Endothelial cell of umbilical vein (primary cell): ENCODE data around the gene PAXX. TPM values are rescaled to one million over a fixed set of nuclear protein-coding genes. Genes with fewer than 3 reads are reported as not detected.

Source experiments
- BruUV-seq: library from RNA; stranded (reverse); fragments of 400-500 nt; replicated peaks from 2 replicates; lab custom pipeline; 2021; lab: Mats Ljungman, UMichigan
- CTCF ChIA-PET: fragments of 300-600, 350-600 bp; sonication (Branson Sonifier 250); formaldehyde crosslinking; loops from one replicate; lab custom pipeline; 2021; ENCODE audit warnings: antibody characterized with exemption, inconsistent platforms; lab: Charles Lee
- POLR2A ChIA-PET: fragments of 300-600, 350-600 bp; sonication (Branson Sonifier 250); formaldehyde crosslinking; loops from one replicate; lab custom pipeline; 2021; ENCODE audit warnings: antibody characterized with exemption, inconsistent platforms; lab: Charles Lee
- DNase-seq: peaks from one replicate; pipeline ENCODE4 v3.0.0-alpha.2; 2011; ENCODE audit warnings: low read depth, low spot score
- FAIRE-seq: peaks from 2 replicates; lab custom pipeline; 2011; peaks lifted over from hg19 to GRCh38; lab: Jason Lieb, UNC
- H2AFZ ChIP-seq: 2 replicates; pipeline ENCODE4 v1.6.0; 2012; ENCODE audit warnings: low read depth, low read length, control low read depth, inconsistent platforms
- H3K27ac ChIP-seq: 2 replicates; pipeline ENCODE4 v1.5.1; 2011; ENCODE audit warnings: low read depth, mild to moderate bottlenecking, control low read depth, low read length, moderate library complexity; ENCODE audit not compliant: insufficient read depth
- H3K27me3 ChIP-seq, 2 experiments: 2 replicates each; pipeline versions ENCODE4 v1.6.0 to v1.6.1; 2011; ENCODE audit warnings: low read length in 2 of 2, mixed read lengths in 1 of 2; ENCODE audit not compliant: control insufficient read depth in 2 of 2, insufficient read depth in 2 of 2
- H3K36me3 ChIP-seq, 2 experiments: 2 replicates in 1 of 2; 3 replicates in 1 of 2; pipeline ENCODE4 v1.5.1; 2011; ENCODE audit warnings: low read length in 2 of 2, mild to moderate bottlenecking in 1 of 2, moderate library complexity in 1 of 2; ENCODE audit not compliant: control insufficient read depth in 2 of 2, insufficient read depth in 2 of 2; ENCODE audit errors: extremely low read depth in 1 of 2
- H3K4me1 ChIP-seq: 3 replicates; pipeline ENCODE4 v1.5.1; 2011; ENCODE audit warnings: mild to moderate bottlenecking, low read length; ENCODE audit not compliant: control insufficient read depth, insufficient read depth; ENCODE audit errors: extremely low read depth
- H3K4me2 ChIP-seq: 2 replicates; pipeline ENCODE4 v1.6.1; 2011; ENCODE audit warnings: low read length, control low read depth, mixed read lengths; ENCODE audit not compliant: insufficient read depth
- H3K4me3 ChIP-seq, 3 experiments: fragments of 200-600 bp in 1 of 3; sonication (generic), shearing (Covaris generic) in 1 of 3; replicated peaks in 1 of 3; 2 replicates each; pipeline ENCODE4 v1.5.1; 2011 to 2016; ENCODE audit warnings: control low read depth in 3 of 3, low read length in 3 of 3, mild to moderate bottlenecking in 2 of 3, inconsistent platforms in 1 of 3, low read depth in 1 of 3, moderate library complexity in 1 of 3; ENCODE audit not compliant: insufficient read depth in 1 of 3
- H3K79me2 ChIP-seq: 2 replicates; pipeline ENCODE4 v1.6.0; 2012; ENCODE audit warnings: low read length, inconsistent platforms; ENCODE audit not compliant: control insufficient read depth, insufficient read depth
- H3K9ac ChIP-seq: replicated peaks from 2 replicates; pipeline ENCODE3; 2011; ENCODE audit warnings: low read length, control low read depth; ENCODE audit not compliant: insufficient read depth; ENCODE audit errors: extremely low read depth
- H3K9me1 ChIP-seq: replicated peaks from 3 replicates; pipeline ENCODE4 v1.6.0; 2011; ENCODE audit warnings: mild to moderate bottlenecking, low read length; ENCODE audit not compliant: control insufficient read depth, insufficient read depth; ENCODE audit errors: extremely low read depth
- H3K9me3 ChIP-seq: replicated peaks from 2 replicates; pipeline ENCODE4 v1.5.1; 2012; ENCODE audit warnings: low read length, inconsistent platforms; ENCODE audit not compliant: control insufficient read depth, insufficient read depth
- H4K20me1 ChIP-seq: replicated peaks from 2 replicates; pipeline ENCODE3; 2011; ENCODE audit warnings: mild to moderate bottlenecking, low read length; ENCODE audit not compliant: control insufficient read depth, insufficient read depth; ENCODE audit errors: extremely low read depth
- CTCF ChIP-seq, 2 donors: IDR thresholded peaks; 1 replicate in 1 of 2; 2 replicates in 1 of 2; pipeline ENCODE4 v1.5.1; 2011; ENCODE audit warnings: low read length in 2 of 2, mild to moderate bottlenecking in 2 of 2, moderate library complexity in 2 of 2, control low read depth in 1 of 2, inconsistent platforms in 1 of 2, low read depth in 1 of 2; ENCODE audit not compliant: insufficient read depth in 1 of 2; ENCODE audit errors: extremely low read depth in 1 of 2
- EZH2 ChIP-seq: IDR thresholded peaks from 2 replicates; pipeline ENCODE4 v1.6.1; 2012; ENCODE audit warnings: borderline replicate concordance, low read depth, mild to moderate bottlenecking, moderate library complexity, low read length, inconsistent platforms; ENCODE audit not compliant: severe bottlenecking
- FOS ChIP-seq: IDR thresholded peaks from 2 replicates; pipeline ENCODE4 v1.6.1; 2011; ENCODE audit warnings: mild to moderate bottlenecking, low read length, moderate library complexity, borderline replicate concordance; ENCODE audit not compliant: insufficient read depth
- GATA2 ChIP-seq: IDR thresholded peaks from 2 replicates; pipeline ENCODE4 v1.7.0; 2011; ENCODE audit warnings: low read depth, mild to moderate bottlenecking, moderate library complexity, mixed read lengths, low read length; ENCODE audit not compliant: insufficient read length, insufficient read depth
- JUN ChIP-seq: IDR thresholded peaks from 2 replicates; pipeline ENCODE4 v1.6.1; 2011; ENCODE audit warnings: borderline replicate concordance, low read depth; ENCODE audit not compliant: insufficient read length, insufficient read depth
- MYC ChIP-seq: IDR thresholded peaks from one replicate; pipeline ENCODE4 v1.6.1; 2011; ENCODE audit warnings: mild to moderate bottlenecking, low read depth, low read length
- POLR2A ChIP-seq: IDR thresholded peaks from 2 replicates; pipeline ENCODE4 v1.6.1; 2012; ENCODE audit warnings: low read depth, mild to moderate bottlenecking, control low read depth, low read length
- POLR2AphosphoS5 ChIP-seq: IDR thresholded peaks from 2 replicates; pipeline ENCODE4 v1.6.1; 2012; ENCODE audit warnings: low read depth, mild to moderate bottlenecking, control low read depth, low read length, moderate library complexity; ENCODE audit not compliant: insufficient read depth
- dilution Hi-C: fragments of 300-500 bp; cut with MboI; formaldehyde crosslinking; loops from one replicate; pipeline ENCODE4 v1.15.0; 2019; ENCODE audit warnings: low sequenced_read_pairs; ENCODE audit not compliant: extremely low pct_ligation_motif_present
- intact Hi-C: fragments of 100-400 bp; cut with micrococcal nuclease; formaldehyde crosslinking; loops from one replicate; pipeline ENCODE4 v1.10.0; 2022
- polyA plus RNA-seq, 4 experiments: library from polyadenylated mRNA; depleted of rRNA in 3 of 4; stranded (reverse) in 3 of 4; unstranded in 1 of 4; fragments of >200 nt; gene quantifications; 2 replicates each; pipeline versions ENCODE4 v1.2.1 to v1.2.3, GENCODE V29; 2011 to 2012; ENCODE audit warnings: missing spikeins in 1 of 4
- total RNA-seq: library from RNA; stranded (reverse); gene quantifications from 2 replicates; pipeline ENCODE4 v1.2.3, GENCODE V29; 2021
- TF ChIP-seq, protein P1 (sequence below): IDR thresholded peaks from 2 replicates; pipeline ENCODE4 v1.6.1; 2011; ENCODE audit not compliant: insufficient read depth, insufficient read length

PAXX gene
- total and polyA plus RNA-seq, 2 donors (not counting 3 experiments of a cell fraction or from before 2014, with no cell fraction given): 34.0 to 35.0 TPM

GRCh38 chr9:136962701-136963248 is 29.4 kb upstream of the PAXX start:
- no peaks in the 10 kb centered on the region for H3K4me1 ChIP-seq
- BruUV-seq: no TSS peak
- H2AFZ ChIP-seq: no peak overlapping the region
- CTCF ChIA-PET: interaction anchor here (1.3 kb wide), 1 partner anchor 15 kb away, joined by 4 read pairs; no protein-coding TSS in a partner anchor
- no peaks in the 10 kb centered on the region for H3K9me3 ChIP-seq
- intact Hi-C loops (no loop called here), dilution Hi-C loops (no loop called here)
- H3K9me1 ChIP-seq: no peaks in the 10 kb centered on the region
- DNase-seq (no peak), FAIRE-seq (no peak)
- H3K36me3 ChIP-seq: no peaks in the 10 kb centered on the region
- H4K20me1 ChIP-seq: no peaks in the 10 kb centered on the region
- no peak overlapping the region for H3K27ac ChIP-seq
- TF ChIP-seq GATA2: no peak
- no peak for TF ChIP-seq FOS
- no peak for TF ChIP-seq POLR2AphosphoS5
- TF ChIP-seq CTCF (IDR thresholded peaks at IDR 0.05; ENCODE audit: extremely low read depth in 1 of 2, insufficient read depth in 1 of 2, low read depth in 1 of 2, low read length in 2 of 2): no peak
- TF ChIP-seq MYC: no peak
- TF ChIP-seq JUN: no peak
- TF ChIP-seq EZH2: no peak
- no peak for TF ChIP-seq POLR2A
- TF ChIP-seq, protein P1, sequence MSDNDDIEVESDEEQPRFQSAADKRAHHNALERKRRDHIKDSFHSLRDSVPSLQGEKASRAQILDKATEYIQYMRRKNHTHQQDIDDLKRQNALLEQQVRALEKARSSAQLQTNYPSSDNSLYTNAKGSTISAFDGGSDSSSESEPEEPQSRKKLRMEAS: no peak
- H3K4me2 ChIP-seq: no peak overlapping the region
- no peak overlapping the region for H3K4me3 ChIP-seq
- H3K79me2 ChIP-seq: no peaks in the 10 kb centered on the region
- POLR2A ChIA-PET: no interaction called here
- H3K27me3 ChIP-seq: no peaks in the 10 kb centered on the region
- no peak overlapping the region for H3K9ac ChIP-seq
